Esophagus (tissue), 2 donors: ENCODE data around the gene IL15RA. TPM values are rescaled to one million over a fixed set of nuclear protein-coding genes. Genes with fewer than 3 reads are reported as not detected.
A peak's percentile ranks its signal among the peaks of the same experiment; 100 is the strongest.
"Not testable (repeated sequence)": the region's sequence is repeated elsewhere in the genome, so short reads cannot be mapped to it uniquely, and the experiment has no call there.

Experiments
- H3K27ac ChIP-seq, 2 donors: one replicate each; pipeline ENCODE4 v1.5.1; 2013; ENCODE audit warnings: low read depth in 2 of 2, mild to moderate bottlenecking in 2 of 2, inconsistent platforms in 1 of 2, low read length in 1 of 2, moderate library complexity in 1 of 2
- H3K27me3 ChIP-seq, 2 donors: one replicate each; pipeline ENCODE4 v1.6.1; 2013; ENCODE audit warnings: low read length in 2 of 2, control low read depth in 1 of 2, mild to moderate bottlenecking in 1 of 2; ENCODE audit not compliant: insufficient read depth in 2 of 2, control insufficient read depth in 1 of 2
- H3K36me3 ChIP-seq, 2 donors: one replicate each; pipeline ENCODE4 v1.6.1; 2013; ENCODE audit warnings: low read length in 1 of 2; ENCODE audit not compliant: control insufficient read depth in 2 of 2, insufficient read depth in 2 of 2
- H3K4me1 ChIP-seq, 2 donors: one replicate each; pipeline ENCODE4 v1.6.1; 2013; ENCODE audit warnings: low read length in 1 of 2; ENCODE audit not compliant: control insufficient read depth in 2 of 2, insufficient read depth in 2 of 2
- H3K4me3 ChIP-seq, 2 donors: one replicate each; pipeline ENCODE4 v1.5.1; 2013; ENCODE audit warnings: low read length in 2 of 2, mild to moderate bottlenecking in 2 of 2, low read depth in 1 of 2, moderate library complexity in 1 of 2
- H3K9me3 ChIP-seq, 2 donors: one replicate each; pipeline ENCODE4 v1.6.1; 2013; ENCODE audit warnings: mild to moderate bottlenecking in 2 of 2, low read depth in 1 of 2, low read length in 1 of 2, moderate library complexity in 1 of 2; ENCODE audit not compliant: control insufficient read depth in 2 of 2, insufficient read depth in 1 of 2
- WGBS, 2 donors: extraction: QIAGEN DNeasy Blood & Tissue Kit; methylation state at CpG; one replicate each; pipeline ENCODE4 v1.1.7; 2013; 5-methylcytosine and 5-hydroxymethylcytosine counted together
- polyA plus RNA-seq, 2 donors: library from polyadenylated mRNA; stranded (reverse); fragments of 200-250 nt; gene quantifications; one replicate each; pipeline ENCODE4 v1.2.3, GENCODE V29; 2013
- donor health status: healthy with polysubstance abuse.
- donor health status: Bipolar disorder and iron deficiency.

IL15RA gene
- polyA plus RNA-seq, 2 donors, result 2.5 to 6.4 TPM

DNA sequence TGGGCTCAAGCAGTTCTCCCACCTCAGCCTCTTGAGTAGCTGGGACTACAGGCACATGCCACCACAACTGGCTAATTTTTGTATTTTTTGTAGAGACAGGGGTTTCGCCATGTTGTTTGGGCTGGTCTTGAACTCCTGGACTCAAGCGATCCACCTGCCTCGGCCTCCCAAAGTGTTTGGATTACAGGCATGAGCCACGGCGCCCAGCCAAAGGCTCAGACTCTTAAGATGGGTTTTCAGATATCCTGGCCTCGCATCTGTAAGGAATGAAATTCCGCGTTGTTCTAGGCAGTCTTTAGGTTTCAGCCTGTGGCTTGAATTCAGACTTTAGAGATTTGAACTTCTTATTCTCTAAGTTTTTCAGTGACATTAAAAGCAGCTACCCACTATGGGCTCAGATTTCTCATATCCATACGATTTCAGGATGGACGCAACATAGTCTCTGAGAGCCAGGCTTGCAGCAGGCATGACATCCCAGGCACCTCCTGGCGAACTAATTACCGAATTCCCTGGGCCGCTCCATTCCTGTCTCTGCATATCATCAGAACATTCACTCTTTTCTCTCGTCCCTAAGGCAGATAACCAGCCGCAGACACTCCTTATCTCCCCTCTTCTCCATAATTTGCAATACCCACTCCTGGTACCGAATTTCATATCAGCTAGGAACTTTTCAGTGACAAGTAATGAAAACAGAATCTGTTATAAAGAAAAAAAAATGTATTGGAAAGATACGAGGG is 29.7 kb downstream of the IL15RA start:
- H3K4me1 ChIP-seq, result peaks cover 0 to 12% of the 10 kb centered on the region in 2 donors
- no peak overlapping the region for H3K27ac ChIP-seq
- no peaks in the 10 kb centered on the region for H3K9me3 ChIP-seq
- H3K36me3 ChIP-seq, result peaks cover 0 to 3% of the 10 kb centered on the region in 2 donors
- no peaks in the 10 kb centered on the region for H3K27me3 ChIP-seq
- 94% methylated on average over 17 of the region's 17 CpGs for WGBS, 2 donors
- H3K4me3 ChIP-seq, result no peak overlapping the region

DNA sequence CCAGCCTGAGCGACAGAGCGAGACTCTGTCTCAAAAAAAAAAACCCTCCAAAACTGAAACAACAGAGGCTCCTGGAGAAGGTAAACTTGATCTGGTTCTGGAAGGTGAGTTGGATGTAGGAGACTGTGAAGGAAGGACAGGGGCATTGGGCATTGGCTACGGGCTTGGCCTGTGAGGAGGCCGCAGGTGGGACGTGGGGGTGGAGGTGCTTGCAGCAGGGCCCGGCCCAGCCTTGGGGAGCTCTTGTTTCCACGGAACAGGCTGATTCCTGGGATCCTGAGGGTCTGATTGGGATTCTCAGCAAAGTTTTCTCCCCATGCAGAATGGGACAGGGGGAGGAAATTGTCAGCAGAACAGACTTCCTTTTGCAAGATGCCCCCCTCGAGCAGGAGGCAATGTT is 30.6 kb downstream of the IL15RA start:
- H3K36me3 ChIP-seq, result peaks cover 0 to 2% of the 10 kb centered on the region in 2 donors
- peaks cover 0 to 15% of the 10 kb centered on the region in 2 donors for H3K4me1 ChIP-seq
- H3K27me3 ChIP-seq, result no peaks in the 10 kb centered on the region
- WGBS, 2 donors, result 91 to 94% methylated on average over 8 of the region's 8 CpGs
- no peak overlapping the region for H3K27ac ChIP-seq
- H3K4me3 ChIP-seq, result no peak overlapping the region
- no peaks in the 10 kb centered on the region for H3K9me3 ChIP-seq

DNA sequence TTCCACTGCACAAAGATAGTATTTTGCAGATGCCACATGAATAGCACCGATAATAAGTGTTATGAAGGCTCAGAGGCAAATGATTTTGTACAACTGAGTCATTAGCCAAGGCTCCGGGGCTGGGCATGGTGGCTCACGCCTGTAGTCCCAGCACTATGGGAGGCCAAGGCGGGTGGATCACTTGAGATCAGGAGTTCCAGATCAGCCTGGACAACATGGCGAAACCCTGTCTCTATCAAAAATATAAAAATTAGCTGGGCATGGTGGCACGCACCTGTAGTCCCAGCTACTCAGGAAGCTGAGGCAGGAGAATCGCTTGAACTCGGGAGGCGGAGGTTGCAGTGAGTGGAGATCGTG is 30.9 kb downstream of the IL15RA start:
- H3K9me3 ChIP-seq, H3K36me3 ChIP-seq, H3K27me3 ChIP-seq, H3K4me3 ChIP-seq: not testable (repeated sequence)
- WGBS, 2 donors, result 89 to 91% methylated on average over 10 of the region's 10 CpGs
- H3K27ac ChIP-seq, result peak overlapping the region; percentile 41 to 83
- peaks cover 0 to 17% of the 10 kb centered on the region in 2 donors for H3K4me1 ChIP-seq

DNA sequence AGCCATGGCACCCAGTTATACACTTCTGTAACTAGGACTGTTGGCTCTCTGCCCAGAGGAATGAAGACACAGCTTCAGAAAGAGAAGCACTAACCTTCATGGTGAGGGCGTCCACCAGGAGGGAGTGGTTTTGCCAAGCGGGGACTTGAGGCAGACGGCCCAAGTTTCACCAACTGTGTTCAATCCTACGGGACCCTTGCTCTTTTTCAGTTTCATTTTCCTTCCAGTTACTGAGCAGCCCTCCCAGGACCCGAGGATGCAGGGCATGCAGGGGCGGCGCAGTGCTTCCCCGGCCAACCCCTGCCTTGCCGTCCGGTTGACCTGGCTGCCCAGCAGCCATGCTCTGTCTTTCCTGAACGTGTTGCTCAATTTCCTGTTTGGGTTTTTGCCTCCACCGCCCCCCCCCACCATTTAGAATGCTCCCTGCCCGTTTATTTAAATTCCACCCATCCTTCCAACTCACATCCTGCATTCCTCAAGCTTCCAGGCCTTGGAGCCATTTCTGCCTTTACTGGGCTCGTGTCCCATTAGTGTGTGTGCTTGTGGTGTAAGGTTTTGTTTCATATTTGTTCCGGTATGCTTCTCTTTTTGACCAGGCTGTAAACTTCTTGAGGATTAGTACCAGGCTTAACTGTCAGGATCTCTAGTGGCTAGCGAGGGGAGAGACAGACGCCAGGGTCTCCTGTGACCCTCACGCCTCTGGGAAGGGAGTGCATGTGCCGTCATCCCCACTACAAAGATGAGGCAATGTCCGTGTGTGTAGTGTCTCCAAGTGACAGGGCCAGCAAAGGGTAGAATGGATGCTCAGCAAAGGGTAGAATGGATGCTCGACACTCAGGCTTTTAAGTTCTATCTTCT is 31.6 kb downstream of the IL15RA start:
- Histone ChIP-seq H3K9me3 (no peaks in the 10 kb centered on the region), H3K27ac (peak overlapping the region; percentile 78 to 83), H3K36me3 (peaks cover 0 to 2% of the 10 kb centered on the region in 2 donors), H3K27me3 (no peaks in the 10 kb centered on the region), H3K4me1 (peaks cover 0 to 16% of the 10 kb centered on the region in 2 donors), H3K4me3 (no peak overlapping the region)
- WGBS, 2 donors, result 24 to 49% methylated on average over 21 of the region's 21 CpGs

DNA sequence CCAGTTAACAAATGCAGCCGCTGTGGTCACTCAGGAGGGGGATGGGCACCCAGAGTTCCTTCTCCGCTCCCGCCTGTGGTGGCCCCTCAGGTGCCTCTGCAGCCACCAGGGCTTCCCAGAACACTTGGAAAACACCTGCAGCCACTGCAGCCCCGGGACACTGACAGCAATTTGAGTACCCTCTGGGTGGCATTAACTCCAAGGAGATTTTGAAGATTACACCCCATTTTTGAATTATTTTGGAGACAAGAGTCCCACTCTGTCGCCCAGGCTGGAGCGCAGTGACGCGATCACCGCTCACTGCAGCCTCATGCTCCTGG is 32.2 kb downstream of the IL15RA start:
- peaks cover 0 to 2% of the 10 kb centered on the region in 2 donors for H3K36me3 ChIP-seq
- no peaks in the 10 kb centered on the region for H3K9me3 ChIP-seq
- no peaks in the 10 kb centered on the region for H3K27me3 ChIP-seq
- peaks cover 0 to 11% of the 10 kb centered on the region in 2 donors for H3K4me1 ChIP-seq
- peak overlapping the region; percentile 78 to 83 for H3K27ac ChIP-seq
- 82 to 84% methylated on average over 9 of the region's 9 CpGs for WGBS, 2 donors
- no peak overlapping the region for H3K4me3 ChIP-seq

DNA sequence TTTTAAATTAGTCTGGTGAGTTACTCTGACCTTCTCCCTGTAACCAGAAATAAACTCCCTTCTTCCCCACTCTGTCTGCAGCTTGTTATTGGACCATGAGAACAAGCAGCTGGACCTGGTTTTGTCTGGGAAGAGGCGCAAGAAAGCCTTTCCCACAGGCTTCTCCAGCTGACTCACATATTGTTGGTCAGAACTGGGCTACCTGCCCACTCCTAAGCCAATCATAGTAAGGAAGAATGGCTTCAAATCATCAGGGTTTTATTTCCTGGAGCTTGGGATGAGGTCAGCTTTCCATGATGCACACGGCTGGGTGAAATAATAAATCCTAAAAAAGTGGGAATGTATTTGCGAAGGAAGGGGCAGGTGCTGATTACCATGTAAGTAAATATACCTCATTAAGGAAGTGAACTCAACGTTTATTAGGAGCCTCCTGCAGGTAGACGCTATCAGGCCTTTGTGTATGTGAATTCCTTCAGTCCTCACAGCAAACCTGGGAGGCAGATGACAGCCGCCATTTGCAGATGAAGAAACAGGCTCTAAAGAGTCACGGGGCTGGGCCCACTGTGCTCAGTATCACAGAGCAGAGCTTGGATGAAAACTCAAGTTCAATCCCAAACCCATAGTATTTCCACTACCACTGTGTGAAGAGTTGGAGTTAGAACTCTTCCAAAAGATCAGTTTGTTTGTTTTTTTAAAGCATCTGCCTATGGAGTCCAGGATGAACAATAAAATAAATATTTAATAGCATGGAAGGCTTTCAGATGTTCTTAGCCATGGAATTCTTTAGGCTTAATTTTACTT is 32.8 kb downstream of the IL15RA start:
- Histone ChIP-seq H3K36me3 (peaks cover 0 to 2% of the 10 kb centered on the region in 2 donors), H3K27ac (peak overlapping the region; percentile 78 to 83), H3K9me3 (no peaks in the 10 kb centered on the region), H3K27me3 (no peaks in the 10 kb centered on the region), H3K4me3 (no peak overlapping the region), H3K4me1 (peaks cover 0 to 11% of the 10 kb centered on the region in 2 donors)
- 37 to 43% methylated on average over 7 of the region's 7 CpGs for WGBS, 2 donors

DNA sequence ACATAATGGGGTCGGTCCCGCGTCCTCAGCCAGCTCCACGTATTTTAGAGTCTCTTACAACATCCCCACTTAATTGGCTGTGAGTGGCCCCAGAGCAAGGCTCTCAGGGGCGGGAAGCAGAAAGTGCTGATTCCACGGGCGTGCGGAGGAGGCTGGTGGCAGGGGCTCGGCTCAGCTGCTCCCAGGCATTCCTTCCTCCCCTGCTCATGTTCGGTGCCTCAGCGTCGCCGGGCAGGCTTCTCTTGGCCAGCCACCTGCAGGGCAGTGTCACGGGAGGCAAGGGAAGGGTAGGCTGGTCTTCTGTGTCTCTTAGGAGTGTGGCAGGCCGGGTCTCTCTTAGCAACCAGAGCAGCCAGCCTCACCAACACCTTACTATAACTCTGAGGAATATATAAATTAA is 33.8 kb downstream of the IL15RA start:
- no peaks in the 10 kb centered on the region for H3K9me3 ChIP-seq
- H3K27me3 ChIP-seq, result no peaks in the 10 kb centered on the region
- no peak overlapping the region for H3K4me3 ChIP-seq
- 62 to 65% methylated on average over 15 of the region's 15 CpGs for WGBS, 2 donors
- peaks cover 0 to 11% of the 10 kb centered on the region in 2 donors for H3K4me1 ChIP-seq
- peak overlapping the region; percentile 59 to 83 for H3K27ac ChIP-seq
- peaks cover 0 to 4% of the 10 kb centered on the region in 2 donors for H3K36me3 ChIP-seq

DNA sequence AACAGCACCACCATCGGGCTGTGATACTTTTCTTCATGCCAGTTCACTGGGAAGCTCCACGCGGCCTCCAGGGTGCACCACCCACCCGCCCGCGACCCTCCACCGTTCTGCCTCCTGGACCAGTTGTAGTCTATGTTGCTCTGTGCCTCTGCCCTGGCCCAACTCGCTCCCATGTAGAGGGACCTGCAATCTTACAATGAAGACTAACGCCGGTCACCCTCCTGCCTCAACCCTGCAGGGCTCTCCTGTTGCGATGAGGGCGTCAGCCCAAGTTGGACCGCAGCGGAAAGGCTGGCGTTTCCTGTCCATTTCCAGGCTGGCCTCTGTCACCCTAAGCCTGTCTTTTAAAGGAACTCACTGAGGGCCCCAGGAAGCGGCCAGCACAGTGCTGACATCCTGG is 34.9 kb downstream of the IL15RA start:
- WGBS, 2 donors, result 70 to 72% methylated on average over 16 of the region's 16 CpGs
- H3K4me3 ChIP-seq, result no peak overlapping the region
- H3K36me3 ChIP-seq, result peaks cover 0 to 15% of the 10 kb centered on the region in 2 donors
- H3K9me3 ChIP-seq, result no peaks in the 10 kb centered on the region
- H3K4me1 ChIP-seq, result peaks cover 0 to 11% of the 10 kb centered on the region in 2 donors
- peak overlapping the region; percentile 41 to 51 for H3K27ac ChIP-seq
- H3K27me3 ChIP-seq, result no peaks in the 10 kb centered on the region

DNA sequence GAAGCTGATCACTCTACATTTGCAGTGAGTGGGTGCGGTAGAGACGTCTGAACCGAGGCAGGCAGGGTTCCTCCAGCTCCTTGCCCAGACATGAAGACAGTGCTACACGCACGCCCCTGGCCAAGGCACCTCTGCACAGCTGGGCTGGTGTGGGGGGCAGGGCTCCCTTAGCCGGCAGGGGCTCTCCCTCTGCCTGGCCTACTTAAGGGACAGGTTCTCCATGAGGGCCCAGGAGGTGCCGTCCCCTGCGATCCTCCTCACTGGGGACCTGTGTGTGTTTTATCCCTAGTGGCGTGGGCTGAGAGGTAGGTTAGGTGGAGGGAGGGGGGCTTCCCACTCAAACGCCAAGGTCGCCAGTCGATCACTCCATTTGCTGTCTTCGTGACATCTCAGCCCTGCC is 35.3 kb downstream of the IL15RA start:
- Histone ChIP-seq H3K36me3 (peaks cover 4 to 18% of the 10 kb centered on the region in 2 donors), H3K4me1 (peaks cover 0 to 11% of the 10 kb centered on the region in 2 donors), H3K4me3 (no peak overlapping the region), H3K27me3 (no peaks in the 10 kb centered on the region), H3K27ac (peak overlapping the region; percentile 41 to 51), H3K9me3 (no peaks in the 10 kb centered on the region)
- WGBS, 2 donors, result 61 to 73% methylated on average over 13 of the region's 13 CpGs
